DOHH2 (cell line): Measurements from ENCODE around the gene PIK3R3.

ENCODE experiments used
- H3F3A ChIP-seq: fragments of 200-600 bp; sonication (generic), shearing (Covaris generic); 2 replicates; pipeline ENCODE4 v1.6.0; 2016; ENCODE audit warnings: antibody characterized with exemption, mild to moderate bottlenecking; ENCODE audit not compliant: control insufficient read depth, insufficient read depth
- H3K27ac ChIP-seq: fragments of 200-600 bp; sonication (generic); 2 replicates; pipeline ENCODE4 v1.5.1; 2014; ENCODE audit warnings: low read depth, mild to moderate bottlenecking, low read length, moderate library complexity
- H3K27me3 ChIP-seq: fragments of 200-600 bp; sonication (generic); 2 replicates; pipeline ENCODE4 v1.6.1; 2014; ENCODE audit warnings: mild to moderate bottlenecking, low read length, mixed read lengths; ENCODE audit not compliant: control insufficient read depth
- H3K36me3 ChIP-seq: fragments of 200-600 bp; sonication (generic); 2 replicates; pipeline ENCODE4 v1.6.1; 2014; ENCODE audit warnings: mild to moderate bottlenecking, low read length, moderate library complexity, mixed read lengths; ENCODE audit not compliant: control insufficient read depth
- H3K4me1 ChIP-seq: fragments of 200-600 bp; sonication (generic); 2 replicates; pipeline ENCODE4 v1.6.1; 2014; ENCODE audit warnings: mild to moderate bottlenecking, low read length, mixed read lengths; ENCODE audit not compliant: control insufficient read depth
- H3K4me2 ChIP-seq: fragments of 200-600 bp; sonication (generic); 2 replicates; pipeline ENCODE4 v1.6.0; 2014; ENCODE audit warnings: mild to moderate bottlenecking, low read length, moderate library complexity
- H3K4me3 ChIP-seq: fragments of 200-600 bp; sonication (generic); 2 replicates; pipeline ENCODE4 v1.5.1; 2014; ENCODE audit warnings: mild to moderate bottlenecking, low read length, mixed read lengths
- H3K79me2 ChIP-seq: fragments of 200-600 bp; sonication (generic); 2 replicates; pipeline ENCODE4 v1.6.1; 2014; ENCODE audit warnings: mild to moderate bottlenecking, low read length, mixed read lengths; ENCODE audit not compliant: control insufficient read depth
- H3K9me2 ChIP-seq: fragments of 200-600 bp; sonication (generic); replicated peaks from 2 replicates; pipeline ENCODE4 v1.6.1; 2014; ENCODE audit warnings: mild to moderate bottlenecking, low read length, mixed read lengths; ENCODE audit not compliant: control insufficient read depth
- H3K9me3 ChIP-seq: fragments of 200-600 bp; sonication (generic); 2 replicates; pipeline ENCODE4 v1.6.1; 2014; ENCODE audit warnings: antibody characterized with exemption, low read length, mixed read lengths; ENCODE audit not compliant: control insufficient read depth, insufficient read depth
- H4K20me1 ChIP-seq: fragments of 200-600 bp; sonication (generic); 2 replicates; pipeline ENCODE4 v1.6.0; 2014; ENCODE audit warnings: low read depth, mild to moderate bottlenecking, antibody characterized with exemption, low read length, moderate library complexity; ENCODE audit not compliant: control insufficient read depth, insufficient read depth
- EZH2phosphoT487 ChIP-seq: fragments of 200-600 bp; sonication (generic); IDR thresholded peaks from 2 replicates; pipeline ENCODE4 v1.6.1; 2017; ENCODE audit warnings: borderline replicate concordance, mild to moderate bottlenecking, antibody characterized with exemption, low read length, moderate library complexity, mixed read lengths
- TF ChIP-seq, protein P1 (sequence below): fragments of 200-600 bp; sonication (generic); IDR thresholded peaks from one replicate; pipeline ENCODE4 v1.5.1; 2014; ENCODE audit warnings: antibody characterized with exemption, mild to moderate bottlenecking, low read depth, low read length; ENCODE audit not compliant: poor library complexity, severe bottlenecking

PIK3R3 gene

DNA sequence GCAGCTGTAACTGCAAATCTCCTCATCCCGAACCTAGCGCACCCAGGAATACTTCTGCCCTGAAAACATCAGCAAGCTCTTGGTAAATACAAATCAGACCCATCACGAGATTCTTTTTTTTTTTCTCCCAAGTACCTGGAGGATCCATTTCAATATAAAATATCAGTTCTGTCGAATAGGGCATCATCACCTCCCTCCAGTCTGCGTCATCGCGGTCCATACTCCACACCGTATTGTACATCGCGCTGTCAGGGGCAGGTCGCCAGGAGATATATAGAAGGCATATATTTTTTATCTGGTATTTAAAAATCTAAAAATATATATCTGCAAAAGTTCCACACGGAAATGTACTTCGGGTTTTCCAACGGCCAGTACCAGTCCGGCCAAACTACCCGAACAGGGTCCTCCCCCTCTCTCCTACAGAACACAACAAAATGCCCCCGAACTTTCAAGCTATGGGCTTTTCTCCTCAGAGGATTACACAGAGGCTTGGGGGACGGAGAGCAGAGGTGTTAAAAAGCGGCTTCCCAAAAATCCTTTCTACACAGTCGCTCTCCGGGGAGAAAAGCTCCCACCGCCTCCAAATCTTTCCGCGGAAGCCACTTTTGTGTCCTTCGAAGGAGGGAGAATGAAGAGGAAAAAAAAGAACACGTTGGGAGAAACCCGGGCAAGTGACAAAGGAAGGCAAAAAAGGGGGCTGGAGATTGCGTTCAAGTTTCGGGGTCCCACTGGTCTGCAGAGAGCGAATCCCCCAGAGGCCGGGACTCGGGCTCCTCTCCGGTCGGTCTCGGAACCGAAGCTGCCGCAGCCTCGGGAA lies 509 bp downstream of the PIK3R3 start:
- Histone ChIP-seq H3K36me3 (no peaks in the 10 kb centered on the region), H3K4me2 (peak overlapping the region; percentile 77), H4K20me1 (no peaks in the 10 kb centered on the region), H3K27me3 (peaks cover 5% of the 10 kb centered on the region), H3K9me3 (no peaks in the 10 kb centered on the region), H3K9me2 (no peaks in the 10 kb centered on the region), H3K4me3 (peak overlapping the region; percentile 75), H3F3A (no peaks in the 10 kb centered on the region; the same call in 1 of the 2 replicates), H3K27ac (peak overlapping the region; percentile 71), H3K4me1 (peaks cover 28% of the 10 kb centered on the region), H3K79me2 (peaks cover 4% of the 10 kb centered on the region)
- TF ChIP-seq, protein P1, sequence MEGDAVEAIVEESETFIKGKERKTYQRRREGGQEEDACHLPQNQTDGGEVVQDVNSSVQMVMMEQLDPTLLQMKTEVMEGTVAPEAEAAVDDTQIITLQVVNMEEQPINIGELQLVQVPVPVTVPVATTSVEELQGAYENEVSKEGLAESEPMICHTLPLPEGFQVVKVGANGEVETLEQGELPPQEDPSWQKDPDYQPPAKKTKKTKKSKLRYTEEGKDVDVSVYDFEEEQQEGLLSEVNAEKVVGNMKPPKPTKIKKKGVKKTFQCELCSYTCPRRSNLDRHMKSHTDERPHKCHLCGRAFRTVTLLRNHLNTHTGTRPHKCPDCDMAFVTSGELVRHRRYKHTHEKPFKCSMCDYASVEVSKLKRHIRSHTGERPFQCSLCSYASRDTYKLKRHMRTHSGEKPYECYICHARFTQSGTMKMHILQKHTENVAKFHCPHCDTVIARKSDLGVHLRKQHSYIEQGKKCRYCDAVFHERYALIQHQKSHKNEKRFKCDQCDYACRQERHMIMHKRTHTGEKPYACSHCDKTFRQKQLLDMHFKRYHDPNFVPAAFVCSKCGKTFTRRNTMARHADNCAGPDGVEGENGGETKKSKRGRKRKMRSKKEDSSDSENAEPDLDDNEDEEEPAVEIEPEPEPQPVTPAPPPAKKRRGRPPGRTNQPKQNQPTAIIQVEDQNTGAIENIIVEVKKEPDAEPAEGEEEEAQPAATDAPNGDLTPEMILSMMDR = no peak
- no peak for TF ChIP-seq EZH2phosphoT487

DNA sequence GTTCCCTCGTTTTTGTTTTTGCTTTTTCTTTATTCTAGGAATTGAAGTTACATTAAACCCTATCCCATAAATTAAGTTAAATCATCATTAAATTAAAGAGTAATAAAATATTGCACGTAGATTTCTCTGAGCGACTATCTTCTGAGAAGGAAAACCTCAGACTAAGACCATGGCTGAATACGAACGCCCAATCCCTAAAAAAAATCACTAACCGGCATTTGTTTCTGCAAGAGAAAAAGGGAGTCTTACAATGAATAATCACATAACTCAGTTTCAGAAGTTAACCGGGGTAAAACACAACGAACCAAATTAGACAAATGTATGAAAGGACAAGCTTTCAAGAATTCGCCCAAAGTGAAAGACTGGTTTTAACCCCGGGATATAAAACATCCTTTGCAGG lies 1.3 kb downstream of the PIK3R3 start:
- Histone ChIP-seq H3K9me2 (no peaks in the 10 kb centered on the region), H3K4me1 (peaks cover 28% of the 10 kb centered on the region), H3K79me2 (peaks cover 4% of the 10 kb centered on the region), H3K4me2 (peak overlapping the region; percentile 77), H3F3A (no peaks in the 10 kb centered on the region; the same call in 1 of the 2 replicates), H3K27me3 (peaks cover 5% of the 10 kb centered on the region), H3K36me3 (no peaks in the 10 kb centered on the region), H4K20me1 (no peaks in the 10 kb centered on the region), H3K4me3 (peak overlapping the region; percentile 75), H3K27ac (no peak overlapping the region), H3K9me3 (no peaks in the 10 kb centered on the region)
- no peak for TF ChIP-seq EZH2phosphoT487
- TF ChIP-seq, protein P1 = no peak

DNA sequence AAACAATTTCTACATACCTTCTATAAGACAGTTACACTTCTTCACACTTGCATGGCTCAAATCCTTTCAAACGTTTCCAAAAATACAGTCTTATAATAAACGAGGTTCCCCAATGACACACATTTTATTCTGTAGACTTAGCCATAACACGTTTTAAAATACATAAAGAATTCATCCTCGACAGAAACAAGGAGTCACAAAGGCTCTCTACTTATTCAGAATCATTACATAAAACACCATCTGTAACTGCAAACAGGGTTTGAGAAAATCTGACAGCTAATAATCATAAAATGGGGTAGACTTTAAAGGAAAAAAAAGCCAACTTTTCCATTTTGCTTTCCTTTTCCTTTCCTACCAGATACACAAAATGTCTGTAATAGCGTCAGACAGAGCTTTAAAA lies 1.8 kb downstream of the PIK3R3 start:
- Histone ChIP-seq H3K36me3 (no peaks in the 10 kb centered on the region), H3K4me3 (peak overlapping the region; percentile 75), H3K4me2 (peak overlapping the region; percentile 77), H4K20me1 (no peaks in the 10 kb centered on the region), H3K9me2 (no peaks in the 10 kb centered on the region), H3K27me3 (peaks cover 5% of the 10 kb centered on the region), H3K79me2 (peaks cover 4% of the 10 kb centered on the region), H3F3A (no peaks in the 10 kb centered on the region; the same call in 1 of the 2 replicates), H3K27ac (no peak overlapping the region), H3K9me3 (no peaks in the 10 kb centered on the region), H3K4me1 (peaks cover 28% of the 10 kb centered on the region)
- TF ChIP-seq EZH2phosphoT487 = no peak
- TF ChIP-seq, protein P1 = no peak
